Ovary (tissue), 3 donors: Measurements from ENCODE around the gene C10orf143.

Experiments used
- EP300 ChIP-seq: sonication (generic); formaldehyde crosslinking; IDR thresholded peaks from one replicate; pipeline ENCODE4 v1.6.1; 2017; ENCODE audit warnings: antibody characterized with exemption
- POLR2A ChIP-seq: fragments of 450-650 bp; IDR thresholded peaks from one replicate; pipeline ENCODE4 v1.6.1; 2017; ENCODE audit warnings: antibody characterized with exemption, mild to moderate bottlenecking, moderate library complexity
- TF ChIP-seq, protein P1 (sequence below), 3 donors: fragments of 450-650 bp in 2 of 3; fragments of 200-600 bp in 1 of 3; IDR thresholded peaks; one replicate each; pipeline versions ENCODE4 v1.5.1 to v1.8.0; 2016 to 2022; ENCODE audit warnings: antibody characterized with exemption in 3 of 3, mild to moderate bottlenecking in 1 of 3
- donor health status: DM: no; HTN: no; CAD: no.

DNA sequence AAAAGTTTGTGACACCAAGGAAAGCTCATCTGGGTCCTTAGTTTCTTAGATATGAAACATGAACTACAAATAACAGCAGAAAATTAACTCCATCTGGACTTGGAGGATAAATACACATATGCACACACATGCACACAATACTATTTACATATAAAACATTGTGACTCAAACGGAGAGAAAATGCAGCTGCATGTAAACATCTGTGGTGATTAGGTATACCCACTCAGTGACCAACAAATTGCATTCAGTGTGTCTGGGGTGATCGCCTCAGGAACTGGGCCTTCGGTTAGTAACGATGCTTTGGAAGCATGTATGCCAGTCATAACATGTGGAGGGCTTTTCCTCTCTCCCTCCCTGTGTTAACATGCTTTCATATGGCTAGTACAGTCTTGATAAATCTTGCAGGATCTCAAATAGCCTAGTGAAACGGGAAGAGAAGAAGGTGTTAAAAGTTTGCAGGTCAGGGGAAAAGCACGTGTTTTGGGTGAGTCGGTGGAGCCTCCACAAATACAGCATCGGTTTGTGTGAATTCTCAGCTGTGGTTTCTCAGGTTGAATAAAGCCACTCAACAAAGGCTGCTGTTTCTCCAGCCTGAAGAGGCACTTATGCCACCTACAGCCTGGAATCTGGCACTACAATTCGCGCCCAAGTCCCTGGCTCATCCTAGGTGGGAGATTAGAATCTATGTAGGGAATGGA, 16.9 kb upstream of the C10orf143 start:
- TF ChIP-seq POLR2A, result no peak
- TF ChIP-seq, protein P1, sequence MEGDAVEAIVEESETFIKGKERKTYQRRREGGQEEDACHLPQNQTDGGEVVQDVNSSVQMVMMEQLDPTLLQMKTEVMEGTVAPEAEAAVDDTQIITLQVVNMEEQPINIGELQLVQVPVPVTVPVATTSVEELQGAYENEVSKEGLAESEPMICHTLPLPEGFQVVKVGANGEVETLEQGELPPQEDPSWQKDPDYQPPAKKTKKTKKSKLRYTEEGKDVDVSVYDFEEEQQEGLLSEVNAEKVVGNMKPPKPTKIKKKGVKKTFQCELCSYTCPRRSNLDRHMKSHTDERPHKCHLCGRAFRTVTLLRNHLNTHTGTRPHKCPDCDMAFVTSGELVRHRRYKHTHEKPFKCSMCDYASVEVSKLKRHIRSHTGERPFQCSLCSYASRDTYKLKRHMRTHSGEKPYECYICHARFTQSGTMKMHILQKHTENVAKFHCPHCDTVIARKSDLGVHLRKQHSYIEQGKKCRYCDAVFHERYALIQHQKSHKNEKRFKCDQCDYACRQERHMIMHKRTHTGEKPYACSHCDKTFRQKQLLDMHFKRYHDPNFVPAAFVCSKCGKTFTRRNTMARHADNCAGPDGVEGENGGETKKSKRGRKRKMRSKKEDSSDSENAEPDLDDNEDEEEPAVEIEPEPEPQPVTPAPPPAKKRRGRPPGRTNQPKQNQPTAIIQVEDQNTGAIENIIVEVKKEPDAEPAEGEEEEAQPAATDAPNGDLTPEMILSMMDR (IDR thresholded peaks at IDR 0.05), result peak in 2 of 3 donors; percentile 14 to 21
- TF ChIP-seq EP300, result no peak
